ENCODE data around the gene HIBCH. TPM values are rescaled to one million over a fixed set of nuclear protein-coding genes. Genes with fewer than 3 reads are reported as not detected.
"Not testable (repeated sequence)": the region's sequence is repeated elsewhere in the genome, so short reads cannot be mapped to it uniquely, and the experiment has no call there.

The HIBCH gene
- total and polyA plus RNA-seq, 10 donors: 12.0 to 38.7 (median 25.5) TPM

- Histone ChIP-seq H3K4me3 (no peak overlapping the region), H3K4me1 (peaks cover 0 to 5% (median 0%) of the 10 kb centered on the region in 6 donors), H3K27me3 (replicated peaks in 1 of 7) (no peaks in the 10 kb centered on the region), H3K27ac (no peak overlapping the region), H3K36me3 (peaks cover 0 to 49% (median 3%) of the 10 kb centered on the region in 6 donors), H3K9me3 (peaks cover 0 to 10% (median 0%) of the 10 kb centered on the region in 8 donors)
- TF ChIP-seq POLR2A (IDR thresholded peaks at IDR 0.05) (no peak), POLR2AphosphoS5 (IDR thresholded peaks at IDR 0.05) (no peak)
- TF ChIP-seq, protein P1, sequence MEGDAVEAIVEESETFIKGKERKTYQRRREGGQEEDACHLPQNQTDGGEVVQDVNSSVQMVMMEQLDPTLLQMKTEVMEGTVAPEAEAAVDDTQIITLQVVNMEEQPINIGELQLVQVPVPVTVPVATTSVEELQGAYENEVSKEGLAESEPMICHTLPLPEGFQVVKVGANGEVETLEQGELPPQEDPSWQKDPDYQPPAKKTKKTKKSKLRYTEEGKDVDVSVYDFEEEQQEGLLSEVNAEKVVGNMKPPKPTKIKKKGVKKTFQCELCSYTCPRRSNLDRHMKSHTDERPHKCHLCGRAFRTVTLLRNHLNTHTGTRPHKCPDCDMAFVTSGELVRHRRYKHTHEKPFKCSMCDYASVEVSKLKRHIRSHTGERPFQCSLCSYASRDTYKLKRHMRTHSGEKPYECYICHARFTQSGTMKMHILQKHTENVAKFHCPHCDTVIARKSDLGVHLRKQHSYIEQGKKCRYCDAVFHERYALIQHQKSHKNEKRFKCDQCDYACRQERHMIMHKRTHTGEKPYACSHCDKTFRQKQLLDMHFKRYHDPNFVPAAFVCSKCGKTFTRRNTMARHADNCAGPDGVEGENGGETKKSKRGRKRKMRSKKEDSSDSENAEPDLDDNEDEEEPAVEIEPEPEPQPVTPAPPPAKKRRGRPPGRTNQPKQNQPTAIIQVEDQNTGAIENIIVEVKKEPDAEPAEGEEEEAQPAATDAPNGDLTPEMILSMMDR (IDR thresholded peaks at IDR 0.05 in 8 of 11, conservative IDR thresholded peaks at IDR 0.05 in 3 of 11): no peak
- no peak for DNase-seq
- intact Hi-C loops (cut with DNase I; ENCODE audit: low total_unique reads): no loop called here
These were observed 18.6 kb downstream of the HIBCH start for GRCh38 chr2:190301032-190301431.

- Histone ChIP-seq H3K36me3 (peaks cover 0 to 69% (median 13%) of the 10 kb centered on the region in 6 donors), H3K9me3 (peaks cover 0 to 10% (median 0%) of the 10 kb centered on the region in 8 donors)
- H3K4me3 ChIP-seq; H3K27me3 ChIP-seq (replicated peaks in 1 of 7); H3K27ac ChIP-seq; H3K4me1 ChIP-seq; DNase-seq; intact Hi-C loops (cut with DNase I; ENCODE audit: low total_unique reads): not testable (repeated sequence)
- WGBS, 5 donors: 93 to 100% (median 98%) methylated on average over 2 of the region's 2 CpGs
These were observed 21.7 kb downstream of the HIBCH start for GRCh38 chr2:190297880-190298279.

- H3K27me3 ChIP-seq (replicated peaks in 1 of 7): no peaks in the 10 kb centered on the region
- TF ChIP-seq POLR2A (IDR thresholded peaks at IDR 0.05) (no peak), POLR2AphosphoS5 (IDR thresholded peaks at IDR 0.05) (no peak)
- no peaks in the 10 kb centered on the region for H3K4me1 ChIP-seq
- DNase-seq: no peak
- H3K27ac ChIP-seq: no peak overlapping the region
- WGBS, 5 donors: 87 to 100% (median 96%) methylated on average over 2 of the region's 2 CpGs
- H3K9me3 ChIP-seq: no peaks in the 10 kb centered on the region
- no peak overlapping the region for H3K4me3 ChIP-seq
- intact Hi-C loops (cut with DNase I; ENCODE audit: low total_unique reads): no loop called here
- H3K36me3 ChIP-seq: peaks cover 0 to 77% (median 20%) of the 10 kb centered on the region in 6 donors
These were observed 35.8 kb downstream of the HIBCH start for GRCh38 chr2:190283783-190284182.

DNA sequence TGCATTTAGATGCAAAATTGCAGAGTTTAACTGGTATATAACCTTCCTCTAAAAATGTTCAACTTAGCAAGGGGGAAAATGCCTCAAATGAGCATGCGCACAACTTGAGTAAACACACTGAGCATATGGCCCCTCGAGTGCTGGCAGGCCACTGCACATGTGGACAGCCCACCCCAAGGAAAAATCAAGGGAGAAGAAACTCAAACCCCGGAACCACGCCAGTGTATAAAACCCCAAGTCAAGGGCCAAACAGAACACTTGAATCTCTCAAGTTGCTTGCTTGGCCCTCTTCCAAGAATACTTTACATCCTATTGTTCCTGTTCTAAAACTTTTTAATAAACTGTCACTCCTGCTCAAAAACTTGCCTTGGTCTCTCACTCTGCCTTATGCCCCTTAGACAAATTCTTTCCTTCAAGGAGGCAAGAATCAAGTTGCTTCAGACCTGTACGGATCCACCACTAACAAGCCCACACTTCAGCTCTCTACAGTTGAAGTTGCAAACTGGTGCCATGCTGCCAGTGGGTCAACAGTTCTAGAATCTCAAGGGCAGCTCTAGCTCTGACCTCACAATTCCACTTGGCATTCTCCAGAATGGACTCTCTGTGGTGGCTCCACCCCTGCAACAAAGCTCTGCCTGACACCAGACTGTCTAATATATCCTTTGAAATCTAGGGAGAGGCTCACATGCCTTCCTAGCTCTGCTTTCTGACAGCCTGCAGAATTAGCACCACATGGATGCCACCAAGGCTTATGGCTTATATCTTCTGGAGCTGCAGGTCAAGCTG lies 38.9 kb downstream of the HIBCH start:
- H3K36me3 ChIP-seq: peaks cover 0 to 51% (median 14%) of the 10 kb centered on the region in 6 donors
- no peak for DNase-seq
- intact Hi-C loops (cut with DNase I; ENCODE audit: low total_unique reads): no loop called here
- TF ChIP-seq POLR2A (IDR thresholded peaks at IDR 0.05) (no peak), POLR2AphosphoS5 (IDR thresholded peaks at IDR 0.05) (no peak)
- TF ChIP-seq, protein P1 (IDR thresholded peaks at IDR 0.05 in 8 of 11, conservative IDR thresholded peaks at IDR 0.05 in 3 of 11): no peak
- H3K9me3 ChIP-seq: no peaks in the 10 kb centered on the region
- H3K4me1 ChIP-seq: peaks cover 0 to 7% (median 0%) of the 10 kb centered on the region in 6 donors
- H3K27ac ChIP-seq: no peak overlapping the region
- H3K4me3 ChIP-seq: no peak overlapping the region
- no peaks in the 10 kb centered on the region for H3K27me3 ChIP-seq (replicated peaks in 1 of 7)
- 80 to 94% (median 89%) methylated on average over 5 of the region's 5 CpGs for WGBS, 5 donors

DNA sequence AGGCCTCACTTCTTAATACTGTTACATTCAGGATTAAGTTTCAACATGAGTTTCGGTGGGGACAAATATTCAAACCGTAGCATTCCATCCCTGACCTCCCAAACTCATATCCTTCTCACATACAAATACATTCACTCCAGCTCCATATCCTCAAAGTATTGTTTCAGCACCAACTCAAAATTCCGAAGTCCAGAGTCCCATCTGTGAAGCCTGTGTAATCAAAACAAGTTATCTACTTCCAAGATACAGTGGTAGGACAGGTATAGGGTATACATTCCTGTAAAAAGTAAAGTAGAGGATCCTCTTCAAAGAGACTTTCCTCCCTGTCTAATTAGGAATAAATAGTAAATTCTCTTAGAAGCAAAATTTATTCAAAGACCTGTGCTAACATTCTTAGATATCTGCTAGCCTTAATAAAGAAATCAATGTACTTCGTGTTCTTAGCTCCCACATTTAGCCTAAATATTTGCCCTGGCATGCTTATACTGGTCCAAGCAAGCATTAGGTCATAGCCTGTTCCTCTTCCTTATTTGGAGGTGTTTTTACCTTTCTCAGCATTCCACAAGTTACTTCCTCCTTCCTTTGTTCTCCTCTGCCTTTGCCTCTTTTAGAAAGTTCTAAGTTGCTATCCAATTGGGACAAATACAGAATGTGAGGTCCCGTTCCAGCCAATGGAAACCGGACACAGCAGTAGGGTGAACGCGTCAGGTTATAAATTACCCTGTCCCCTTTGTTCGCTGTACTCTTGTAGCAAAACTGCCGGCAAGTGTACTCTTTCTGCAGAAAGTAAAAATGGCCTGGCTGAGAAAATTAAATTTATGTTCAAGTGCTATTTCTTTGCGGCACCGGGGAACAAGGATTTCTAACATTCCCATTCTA lies 40.1 kb downstream of the HIBCH start:
- DNase-seq; H3K4me1 ChIP-seq; H3K4me3 ChIP-seq; H3K9me3 ChIP-seq; H3K27ac ChIP-seq; H3K27me3 ChIP-seq (replicated peaks in 1 of 7): not testable (repeated sequence)
- 82 to 93% (median 88%) methylated on average over 12 of the region's 12 CpGs for WGBS, 5 donors
- intact Hi-C loops (cut with DNase I; ENCODE audit: low total_unique reads): loop anchor here (5.0 kb wide), 1 partner anchor 192 kb away; no protein-coding TSS in a partner anchor
- peaks cover 0 to 53% (median 6%) of the 10 kb centered on the region in 6 donors for H3K36me3 ChIP-seq
